Kidney epithelial cell (primary cell): ENCODE data around the gene PNPLA3. TPM values are rescaled to one million over a fixed set of nuclear protein-coding genes. Genes with fewer than 3 reads are reported as not detected.

Experiments used
- DNase-seq: peaks from one replicate; pipeline ENCODE4 v3.0.0-alpha.2; 2010; ENCODE audit warnings: low read depth
- H3K27me3 ChIP-seq: 2 replicates; pipeline ENCODE4 v1.6.0; 2011; ENCODE audit warnings: low read length; ENCODE audit not compliant: control insufficient read depth, insufficient read depth
- H3K36me3 ChIP-seq: 2 replicates; pipeline ENCODE4 v1.5.1; 2011; ENCODE audit warnings: low read length; ENCODE audit not compliant: control insufficient read depth, insufficient read depth
- H3K4me3 ChIP-seq: 2 replicates; pipeline ENCODE4 v1.5.1; 2011; ENCODE audit warnings: low read depth, mild to moderate bottlenecking, control low read depth, low read length
- CTCF ChIP-seq: IDR thresholded peaks from 2 replicates; pipeline ENCODE4 v1.5.1; 2011; ENCODE audit warnings: mild to moderate bottlenecking, moderate library complexity, low read length, control low read depth, inconsistent platforms; ENCODE audit not compliant: insufficient read depth, poor library complexity, severe bottlenecking
- total RNA-seq: library from RNA; depleted of rRNA; stranded (reverse); fragments of >200 nt; gene quantifications from 2 replicates; pipeline ENCODE4 v1.2.3, GENCODE V29; 2015

The PNPLA3 gene
- total RNA-seq, 1 donor from 2014 or later, result 5.2 TPM

GRCh38 chr22:43889201-43889859 is 34.3 kb upstream of the PNPLA3 start:
- no peaks in the 10 kb centered on the region for H3K36me3 ChIP-seq
- peaks cover 55% of the 10 kb centered on the region for H3K27me3 ChIP-seq
- TF ChIP-seq CTCF, result no peak
- H3K4me3 ChIP-seq, result no peak overlapping the region
- no peak for DNase-seq

- peak; percentile 9 for TF ChIP-seq CTCF
- DNase-seq, result no peak
- Histone ChIP-seq H3K4me3 (no peak overlapping the region), H3K27me3 (peaks cover 55% of the 10 kb centered on the region), H3K36me3 (no peaks in the 10 kb centered on the region)
Measured at GRCh38 chr22:43889860-43890253, 33.7 kb upstream of the PNPLA3 start.

- Histone ChIP-seq H3K4me3 (no peak overlapping the region), H3K27me3 (peaks cover 55% of the 10 kb centered on the region), H3K36me3 (no peaks in the 10 kb centered on the region)
- no peak for TF ChIP-seq CTCF
- no peak for DNase-seq
Measured at GRCh38 chr22:43890901-43891331, 32.7 kb upstream of the PNPLA3 start.

DNA sequence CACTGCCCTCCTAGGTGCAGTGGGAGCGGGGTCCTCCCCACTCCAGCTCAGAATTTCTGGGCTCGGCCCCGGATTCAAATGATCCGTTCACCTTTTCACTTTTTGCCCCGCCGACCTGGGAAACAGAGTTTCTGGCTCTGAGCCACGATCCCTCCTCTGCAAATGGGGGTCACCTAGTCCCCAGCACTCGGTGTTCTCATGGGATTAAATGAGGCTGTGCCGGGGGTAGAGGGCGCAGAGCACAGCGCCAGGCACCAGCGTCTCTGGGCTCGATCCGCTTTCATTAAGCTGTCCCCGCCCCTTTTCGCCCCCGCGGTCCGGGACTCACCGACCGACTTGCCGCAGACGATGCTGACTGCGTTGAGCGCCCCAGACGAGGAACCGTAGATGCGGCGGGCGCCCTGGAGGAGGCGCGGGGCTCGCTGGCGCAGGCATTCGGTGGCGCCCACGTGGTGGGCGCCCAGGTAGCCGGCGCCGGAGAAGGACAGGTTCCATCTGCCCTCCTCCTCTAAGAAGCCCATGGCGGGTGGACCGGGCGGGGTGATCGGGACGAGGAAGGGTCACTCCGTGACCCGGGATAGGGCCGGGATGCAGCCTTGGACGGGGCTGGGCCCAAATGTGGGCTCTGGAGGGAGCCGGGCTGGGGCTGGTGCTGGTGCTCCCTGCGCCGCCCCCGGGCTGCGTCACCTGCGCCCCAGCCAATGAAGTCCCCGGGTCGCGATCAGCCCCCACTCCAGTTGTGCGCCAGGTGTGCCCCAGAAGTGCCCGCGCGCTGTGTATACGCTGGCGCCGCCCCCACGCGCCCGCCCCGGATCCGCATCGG is 32.0 kb upstream of the PNPLA3 start, which contains the start of gene PNPLA5:
Gene PNPLA5, minus strand, starts transcription at position 654 of the 823 bp plus-strand sequence. Its CDS starts 133 bp downstream, at position 521.
- Histone ChIP-seq H3K27me3 (peaks cover 50% of the 10 kb centered on the region), H3K4me3 (no peak within 1 kb of the TSS), H3K36me3 (no peaks in the 10 kb centered on the region)
- no peak for DNase-seq
- no peak for TF ChIP-seq CTCF

DNA sequence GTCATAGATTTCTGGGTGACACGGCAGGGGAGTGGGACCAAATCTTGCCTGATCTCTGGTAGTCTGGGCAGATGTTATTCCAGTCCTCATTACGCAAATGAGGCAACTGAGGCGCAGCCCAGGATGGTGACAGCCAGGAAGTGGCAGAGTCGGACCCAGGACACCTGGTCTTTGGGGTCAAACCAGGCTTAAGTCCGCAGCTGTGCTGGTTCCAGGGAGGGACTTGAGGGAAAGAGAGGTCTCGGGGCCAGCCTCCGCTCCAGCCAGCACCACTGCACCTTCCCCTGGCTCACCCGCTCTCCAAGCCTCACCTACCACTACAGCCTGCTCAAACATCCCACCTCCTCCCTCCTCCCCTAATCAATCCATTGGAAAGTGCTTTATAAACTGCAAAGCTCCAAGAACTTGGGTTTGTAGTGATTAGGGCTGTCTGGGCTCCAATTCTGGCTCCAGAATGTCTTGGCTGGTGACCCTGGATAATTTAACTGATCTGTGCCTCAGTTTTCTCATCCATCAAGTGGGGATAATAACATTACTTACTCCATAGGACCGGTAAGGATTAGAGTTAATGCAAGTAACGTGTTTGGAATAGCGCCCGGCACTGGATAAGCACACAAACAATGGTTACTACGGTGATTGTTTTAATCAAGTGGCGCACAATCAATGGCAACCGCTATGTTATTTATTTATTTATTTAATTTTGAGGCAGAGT is 31.3 kb upstream of the PNPLA3 start:
- DNase-seq, result no peak
- no peak overlapping the region for H3K4me3 ChIP-seq
- TF ChIP-seq CTCF, result no peak
- H3K27me3 ChIP-seq, result peaks cover 50% of the 10 kb centered on the region
- H3K36me3 ChIP-seq, result no peaks in the 10 kb centered on the region
